Activated naive CD4-positive, alpha-beta T cell treated with anti-CD3 and anti-CD28 coated beads, Interleukin-2, amount 50 U/mL, for 72 hours (primary cell): ENCODE results near the gene ATP1A1. TPM values are rescaled to one million over a fixed set of nuclear protein-coding genes. Genes with fewer than 3 reads are reported as not detected.
A peak's percentile ranks its signal among the peaks of the same experiment; 100 is the strongest.

Experiments used
- ATAC-seq, 2 donors: fragments of 150-1000 bp; cut with Tn5 transposase; 2 replicates each; pipeline ENCODE4 v1.10.0; 2021; ENCODE audit warnings: mild to moderate bottlenecking in 2 of 2, moderate library complexity in 2 of 2
- DNase-seq, 2 donors: peaks; one replicate each; pipeline ENCODE4 v3.0.0; 2021 to 2022; ENCODE audit warnings: low spot score in 2 of 2
- H3K27ac Mint-ChIP-seq, 2 donors: one replicate each; pipeline ENCODE4 v1.8.0; 2022; ENCODE audit warnings: mild to moderate bottlenecking in 2 of 2, mixed read lengths in 2 of 2
- H3K36me3 Mint-ChIP-seq, 2 donors: one replicate each; pipeline ENCODE4 v1.8.0; 2022; ENCODE audit warnings: mixed read lengths in 2 of 2
- H3K9me3 Mint-ChIP-seq, 2 donors: one replicate each; pipeline ENCODE4 v1.8.0; 2022; ENCODE audit warnings: mixed read lengths in 2 of 2
- total RNA-seq, 2 donors: library from RNA; stranded (reverse); gene quantifications; one replicate each; pipeline ENCODE4 v1.2.3, GENCODE V29; 2022

Gene ATP1A1
- total RNA-seq, 2 donors from 2014 or later = 220 to 337 TPM

- DNase-seq (no peak), ATAC-seq (no peak)
- Mint-ChIP-seq H3K36me3 (no peaks in the 10 kb centered on the region), H3K9me3 (no peaks in the 10 kb centered on the region), H3K27ac (peak overlapping the region in 1 of 2 donors; percentile 26)
Measured at GRCh38 chr1:116359060-116359830, 13.8 kb upstream of the ATP1A1 start.

- ATAC-seq = no peak
- no peak for DNase-seq
- Mint-ChIP-seq H3K27ac (peak overlapping the region in 1 of 2 donors; percentile 26), H3K9me3 (no peaks in the 10 kb centered on the region), H3K36me3 (no peaks in the 10 kb centered on the region)
Measured at GRCh38 chr1:116359871-116360270, 13.2 kb upstream of the ATP1A1 start.

- no peaks in the 10 kb centered on the region for H3K9me3 Mint-ChIP-seq
- ATAC-seq (peak in 1 of 2 donors; percentile 41), DNase-seq (no peak)
- no peaks in the 10 kb centered on the region for H3K36me3 Mint-ChIP-seq
- no peak overlapping the region for H3K27ac Mint-ChIP-seq
Measured at GRCh38 chr1:116360429-116361173, 12.4 kb upstream of the ATP1A1 start.

GRCh38 chr1:116361648-116362047 lies 11.4 kb upstream of the ATP1A1 start:
- no peak overlapping the region for H3K27ac Mint-ChIP-seq
- H3K36me3 Mint-ChIP-seq = no peaks in the 10 kb centered on the region
- ATAC-seq (no peak), DNase-seq (no peak)
- H3K9me3 Mint-ChIP-seq = no peaks in the 10 kb centered on the region

- ATAC-seq = no peak
- DNase-seq = no peak
- Mint-ChIP-seq H3K36me3 (no peaks in the 10 kb centered on the region), H3K27ac (no peak overlapping the region), H3K9me3 (no peaks in the 10 kb centered on the region)
Measured at GRCh38 chr1:116362050-116362449, 11.0 kb upstream of the ATP1A1 start.

- Mint-ChIP-seq H3K9me3 (peaks cover 0 to 5% of the 10 kb centered on the region in 2 donors), H3K36me3 (no peaks in the 10 kb centered on the region), H3K27ac (no peak overlapping the region)
- DNase-seq (no peak), ATAC-seq (no peak)
Measured at GRCh38 chr1:116365353-116365780, 7.7 kb upstream of the ATP1A1 start.

GRCh38 chr1:116365857-116366256 lies 7.2 kb upstream of the ATP1A1 start:
- no peak for ATAC-seq
- Mint-ChIP-seq H3K9me3 (peaks cover 0 to 5% of the 10 kb centered on the region in 2 donors), H3K27ac (no peak overlapping the region), H3K36me3 (no peaks in the 10 kb centered on the region)
- no peak for DNase-seq

GRCh38 chr1:116367256-116367945 lies 5.6 kb upstream of the ATP1A1 start:
- Mint-ChIP-seq H3K27ac (no peak overlapping the region), H3K9me3 (peaks cover 0 to 5% of the 10 kb centered on the region in 2 donors), H3K36me3 (no peaks in the 10 kb centered on the region)
- no peak for ATAC-seq
- no peak for DNase-seq

GRCh38 chr1:116368241-116368640 lies 4.8 kb upstream of the ATP1A1 start:
- no peak overlapping the region for H3K27ac Mint-ChIP-seq
- ATAC-seq = no peak
- peaks cover 0 to 5% of the 10 kb centered on the region in 2 donors for H3K9me3 Mint-ChIP-seq
- no peak for DNase-seq
- no peaks in the 10 kb centered on the region for H3K36me3 Mint-ChIP-seq

GRCh38 chr1:116370181-116370580 lies 2.9 kb upstream of the ATP1A1 start:
- Mint-ChIP-seq H3K27ac (no peak overlapping the region), H3K9me3 (peaks cover 0 to 5% of the 10 kb centered on the region in 2 donors), H3K36me3 (peaks cover 13% of the 10 kb centered on the region in 2 donors)
- no peak for DNase-seq
- ATAC-seq = no peak

GRCh38 chr1:116371752-116372151 lies 1.3 kb upstream of the ATP1A1 start:
- peaks cover 0 to 5% of the 10 kb centered on the region in 2 donors for H3K9me3 Mint-ChIP-seq
- no peak for DNase-seq
- H3K36me3 Mint-ChIP-seq = peaks cover 20 to 21% of the 10 kb centered on the region in 2 donors
- no peak overlapping the region for H3K27ac Mint-ChIP-seq
- no peak for ATAC-seq

- ATAC-seq (no peak), DNase-seq (no peak)
- peaks cover 0 to 5% of the 10 kb centered on the region in 2 donors for H3K9me3 Mint-ChIP-seq
- H3K27ac Mint-ChIP-seq = peak overlapping the region in 1 of 2 donors; percentile 97
- peaks cover 20 to 21% of the 10 kb centered on the region in 2 donors for H3K36me3 Mint-ChIP-seq
Measured at GRCh38 chr1:116372191-116372590, 853 bp upstream of the ATP1A1 start.

- H3K27ac Mint-ChIP-seq = peak overlapping the region; percentile 97 to 98
- DNase-seq (peak; percentile 52 to 67), ATAC-seq (peak; percentile 2 to 12)
- H3K36me3 Mint-ChIP-seq = peaks cover 20 to 25% of the 10 kb centered on the region in 2 donors
- no peaks in the 10 kb centered on the region for H3K9me3 Mint-ChIP-seq
Measured at GRCh38 chr1:116373431-116374352, 648 bp downstream of the ATP1A1 start.

- H3K9me3 Mint-ChIP-seq = no peaks in the 10 kb centered on the region
- H3K27ac Mint-ChIP-seq = peak overlapping the region; percentile 97 to 98
- DNase-seq = no peak
- no peak for ATAC-seq
- H3K36me3 Mint-ChIP-seq = peaks cover 20 to 33% of the 10 kb centered on the region in 2 donors
Measured at GRCh38 chr1:116374353-116375147, 1.5 kb downstream of the ATP1A1 start.

GRCh38 chr1:116375148-116375886 lies 2.3 kb downstream of the ATP1A1 start:
- ATAC-seq (no peak), DNase-seq (no peak)
- H3K9me3 Mint-ChIP-seq = no peaks in the 10 kb centered on the region
- H3K36me3 Mint-ChIP-seq = peaks cover 20 to 33% of the 10 kb centered on the region in 2 donors
- peak overlapping the region; percentile 89 to 97 for H3K27ac Mint-ChIP-seq
